Activated CD8-positive, alpha-beta T cell treated with anti-CD3 and anti-CD28 coated beads for 36 hours (primary cell): Measurements from ENCODE around the gene PPP1R9A. TPM values are rescaled to one million over a fixed set of nuclear protein-coding genes. Genes with fewer than 3 reads are reported as not detected.

Experiments
- ATAC-seq: fragments of 200-7000 bp; cut with Tn5 transposase; one replicate; pipeline ENCODE4 v1.10.0; 2021; ENCODE audit warnings: mild to moderate bottlenecking, moderate library complexity
- CTCF ChIA-PET: fragments of 350-600 bp; sonication (Branson Sonifier 250); formaldehyde crosslinking; loops from one replicate; lab custom pipeline; 2021; ENCODE audit warnings: antibody characterized with exemption; lab: Charles Lee
- POLR2A ChIA-PET: fragments of 350-600 bp; sonication (Branson Sonifier 250); formaldehyde crosslinking; loops from one replicate; lab custom pipeline; 2021; ENCODE audit warnings: antibody characterized with exemption; lab: Charles Lee
- DNase-seq: peaks from one replicate; pipeline ENCODE4 v3.0.0-alpha.2; 2020
- H3K27ac Mint-ChIP-seq: one replicate; pipeline ENCODE4 v1.8.0; 2021; ENCODE audit warnings: mild to moderate bottlenecking, mixed read lengths
- H3K27me3 Mint-ChIP-seq: one replicate; pipeline ENCODE4 v1.8.0; 2021; ENCODE audit warnings: mixed read lengths
- H3K36me3 Mint-ChIP-seq: one replicate; pipeline ENCODE4 v1.8.0; 2021; ENCODE audit warnings: low read depth, mixed read lengths
- H3K4me1 Mint-ChIP-seq: one replicate; pipeline ENCODE4 v1.8.0; 2021; ENCODE audit warnings: low read depth, mixed read lengths
- H3K4me3 Mint-ChIP-seq: one replicate; pipeline ENCODE4 v1.8.0; 2021; ENCODE audit warnings: mild to moderate bottlenecking, moderate library complexity, mixed read lengths
- H3K9me3 Mint-ChIP-seq: one replicate; pipeline ENCODE4 v1.8.0; 2021; ENCODE audit warnings: mixed read lengths
- CTCF ChIP-seq: fragments of 200-600 bp; IDR thresholded peaks from one replicate; pipeline ENCODE4 v1.8.0; 2022; ENCODE audit warnings: antibody characterized with exemption, mild to moderate bottlenecking
- intact Hi-C: fragments of 100-400 bp; cut with micrococcal nuclease; formaldehyde crosslinking; loops from one replicate; pipeline ENCODE4 v1.10.0; 2022
- total RNA-seq, 2 experiments: library from RNA; stranded (reverse); gene quantifications; one replicate each; pipeline ENCODE4 v1.2.3, GENCODE V29; 2021

Gene PPP1R9A
- total RNA-seq, 2 experiments from 2014 or later = 0.05 to 0.13 TPM

GRCh38 chr7:95144256-95144655 lies 236.9 kb downstream of the PPP1R9A start:
- H3K9me3 Mint-ChIP-seq = no peaks in the 10 kb centered on the region
- no peak for ATAC-seq
- DNase-seq = no peak
- TF ChIP-seq CTCF = no peak
- H3K36me3 Mint-ChIP-seq = no peaks in the 10 kb centered on the region
- intact Hi-C loops = no loop called here
- CTCF ChIA-PET = no interaction called here
- no peak overlapping the region for H3K27ac Mint-ChIP-seq
- POLR2A ChIA-PET = no interaction called here
- H3K4me1 Mint-ChIP-seq = no peaks in the 10 kb centered on the region
- no peaks in the 10 kb centered on the region for H3K27me3 Mint-ChIP-seq
- H3K4me3 Mint-ChIP-seq = no peak overlapping the region

- TF ChIP-seq CTCF = no peak
- H3K4me3 Mint-ChIP-seq = no peak overlapping the region
- peaks cover 3% of the 10 kb centered on the region for H3K9me3 Mint-ChIP-seq
- no peaks in the 10 kb centered on the region for H3K4me1 Mint-ChIP-seq
- DNase-seq = no peak
- no peaks in the 10 kb centered on the region for H3K27me3 Mint-ChIP-seq
- ChIA-PET POLR2A (no interaction called here), CTCF (no interaction called here)
- no peak overlapping the region for H3K27ac Mint-ChIP-seq
- no peak for ATAC-seq
- no peaks in the 10 kb centered on the region for H3K36me3 Mint-ChIP-seq
- intact Hi-C loops = no loop called here
Measured at GRCh38 chr7:95155965-95156364, 248.6 kb downstream of the PPP1R9A start.

- CTCF ChIA-PET = no interaction called here
- intact Hi-C loops = no loop called here
- ATAC-seq (no peak), DNase-seq (no peak)
- Mint-ChIP-seq H3K27me3 (no peaks in the 10 kb centered on the region), H3K4me1 (no peaks in the 10 kb centered on the region), H3K9me3 (peaks cover 5% of the 10 kb centered on the region), H3K4me3 (no peak overlapping the region), H3K36me3 (no peaks in the 10 kb centered on the region), H3K27ac (no peak overlapping the region)
- POLR2A ChIA-PET = no interaction called here
- TF ChIP-seq CTCF = no peak
Measured at GRCh38 chr7:95157381-95157780, 250.0 kb downstream of the PPP1R9A start.

- DNase-seq = no peak
- Mint-ChIP-seq H3K27me3 (peaks cover 7% of the 10 kb centered on the region), H3K36me3 (no peaks in the 10 kb centered on the region), H3K4me1 (no peaks in the 10 kb centered on the region), H3K9me3 (no peaks in the 10 kb centered on the region), H3K27ac (no peak overlapping the region), H3K4me3 (no peak overlapping the region)
- POLR2A ChIA-PET = no interaction called here
- CTCF ChIA-PET = no interaction called here
- intact Hi-C loops = no loop called here
- no peak for ATAC-seq
- TF ChIP-seq CTCF = no peak
Measured at GRCh38 chr7:95169678-95170077, 262.3 kb downstream of the PPP1R9A start.

- Mint-ChIP-seq H3K4me1 (no peaks in the 10 kb centered on the region), H3K4me3 (no peak overlapping the region), H3K36me3 (no peaks in the 10 kb centered on the region), H3K9me3 (no peaks in the 10 kb centered on the region), H3K27ac (no peak overlapping the region), H3K27me3 (peaks cover 2% of the 10 kb centered on the region)
- POLR2A ChIA-PET = no interaction called here
- DNase-seq = no peak
- no peak for ATAC-seq
- TF ChIP-seq CTCF = no peak
- CTCF ChIA-PET = no interaction called here
- intact Hi-C loops = no loop called here
Measured at GRCh38 chr7:95172420-95172819, 265.0 kb downstream of the PPP1R9A start.
